K562 (cell line): ENCODE measurements around the gene NUP35.

Experiments
- EZH2 ChIP-seq: IDR thresholded peaks from 2 replicates; pipeline ENCODE4 v1.6.1; 2012; ENCODE audit warnings: low read depth, mild to moderate bottlenecking, inconsistent platforms, low read length, borderline replicate concordance
- FOXJ2 ChIP-seq: fragments of 200-800 bp; sonication (Bioruptor generic); IDR thresholded peaks from 2 replicates; pipeline ENCODE4 v1.6.1; 2016; ENCODE audit warnings: missing genetic modification characterization, missing compliant biosample characterization
- FOXP1 ChIP-seq: sonication (generic); formaldehyde crosslinking; IDR thresholded peaks from 2 replicates; pipeline ENCODE4 v1.8.0; 2022; ENCODE audit warnings: mild to moderate bottlenecking, missing genetic modification reagents
- GATA2 ChIP-seq: sonication (generic); formaldehyde crosslinking; IDR thresholded peaks from 2 replicates; pipeline ENCODE4 v1.4.0; 2020; ENCODE audit warnings: mild to moderate bottlenecking, missing genetic modification reagents
- PATZ1 ChIP-seq: fragments of 250-450 bp; sonication (Bioruptor Pico); IDR thresholded peaks from 2 replicates; pipeline ENCODE4 v1.5.0; 2020; ENCODE audit warnings: mild to moderate bottlenecking, borderline replicate concordance
- PHTF2 ChIP-seq: fragments of 250-450 bp; sonication (Bioruptor Pico); IDR thresholded peaks from 2 replicates; pipeline ENCODE4 v1.5.0; 2021; ENCODE audit warnings: mild to moderate bottlenecking
- POLR2A ChIP-seq: fragments of 450-650 bp; conservative IDR thresholded peaks from 2 replicates; pipeline ENCODE4 v1.6.1; 2016
- POLR2AphosphoS5 ChIP-seq: IDR thresholded peaks from 2 replicates; pipeline ENCODE4 v1.6.1; 2011; ENCODE audit warnings: mild to moderate bottlenecking, low read depth, low read length, moderate library complexity; ENCODE audit not compliant: control insufficient read depth, insufficient read depth
- RCOR1 ChIP-seq, 2 experiments: IDR thresholded peaks; 2 replicates each; pipeline ENCODE4 v1.6.1; 2012; ENCODE audit warnings: low read depth in 2 of 2, low read length in 2 of 2, borderline replicate concordance in 1 of 2, improper control_type of control experiment in 1 of 2
- RNF2 ChIP-seq: sonication (generic); IDR thresholded peaks from 2 replicates; pipeline ENCODE4 v1.6.1; 2016
- THRA ChIP-seq: fragments of 450-650 bp; IDR thresholded peaks from 2 replicates; pipeline ENCODE4 v1.6.1; 2017; ENCODE audit warnings: mild to moderate bottlenecking, moderate library complexity
- ZNF124 ChIP-seq: sonication (generic); formaldehyde crosslinking; IDR thresholded peaks from 2 replicates; pipeline ENCODE4 v1.8.1; 2022; ENCODE audit warnings: missing genetic modification reagents
- ZNF174 ChIP-seq: fragments of 250-450 bp; sonication (Bioruptor Pico); IDR thresholded peaks from 2 replicates; pipeline ENCODE4 v1.4.0; 2020; ENCODE audit warnings: mild to moderate bottlenecking

- TF ChIP-seq FOXP1 (CRISPR knock-in tag) (no peak), ZNF124 (CRISPR knock-in tag) (no peak), PHTF2 (no peak), POLR2A (no peak), RNF2 (no peak), RCOR1 (IDR thresholded peaks at IDR 0.05; ENCODE audit: borderline replicate concordance in 1 of 2, low read depth in 2 of 2, low read length in 2 of 2) (no peak), POLR2AphosphoS5 (no peak), GATA2 (no peak), FOXJ2 (no peak), THRA (no peak), ZNF174 (CRISPR knock-in tag) (no peak), EZH2 (no peak), PATZ1 (CRISPR knock-in tag) (no peak)
These were observed 32.9 kb downstream of the NUP35 start for GRCh38 chr2:183157131-183157530.
